NT2/D1 (cell line): ENCODE measurements around the gene INF2.

Experiments used
- SUZ12 ChIP-seq: IDR thresholded peaks from 2 replicates; pipeline ENCODE4 v1.6.1; 2011; ENCODE audit not compliant: insufficient read length, insufficient read depth; ENCODE audit errors: extremely low read depth
- YY1 ChIP-seq: IDR thresholded peaks from 2 replicates; pipeline ENCODE4 v1.6.1; 2011; ENCODE audit not compliant: insufficient read length, insufficient read depth

DNA sequence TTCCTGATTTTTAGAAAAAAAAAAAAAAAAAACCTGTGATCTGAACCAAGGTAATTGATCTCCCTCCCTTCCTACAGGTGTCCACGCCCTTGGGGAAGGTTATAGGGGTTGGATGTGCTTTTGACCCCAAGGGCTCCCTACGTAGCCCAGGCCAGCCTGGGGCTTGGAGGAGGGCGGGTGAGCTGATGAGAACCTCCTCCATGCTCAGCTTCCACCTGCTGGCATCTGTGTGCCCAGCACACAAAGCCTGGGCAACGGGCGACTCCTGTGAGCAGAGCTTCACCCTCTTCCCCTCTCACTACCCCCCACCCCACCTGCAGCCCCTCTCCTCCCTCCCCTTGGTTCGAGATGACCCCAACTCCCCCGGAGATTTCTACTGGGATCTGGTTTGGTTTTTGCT lies 25.3 kb upstream of the INF2 start:
- TF ChIP-seq YY1: no peak
- no peak for TF ChIP-seq SUZ12
